GM23248 (cell line): ENCODE measurements around the gene ADGRG2.

ENCODE experiments used
- EZH2 ChIP-seq: fragments of 200-600 bp; sonication (generic); IDR thresholded peaks from 2 replicates; pipeline ENCODE4 v1.6.1; 2018; ENCODE audit warnings: antibody characterized with exemption, mild to moderate bottlenecking; ENCODE audit not compliant: insufficient read depth, poor library complexity, severe bottlenecking
- EZH2phosphoT487 ChIP-seq: fragments of 200-600 bp; sonication (generic); IDR thresholded peaks from 2 replicates; pipeline ENCODE4 v1.6.1; 2018; ENCODE audit warnings: antibody characterized with exemption, moderate library complexity, mild to moderate bottlenecking, low read depth; ENCODE audit not compliant: insufficient read depth

- no peak for TF ChIP-seq EZH2phosphoT487
- TF ChIP-seq EZH2, result no peak
Measured at GRCh38 chrX:18997916-18998315, 124.4 kb downstream of the ADGRG2 start.
